HG02763 (cell line): ENCODE results near the gene XDH.

ENCODE experiments used
- ATAC-seq: cut with Tn5 transposase; IDR thresholded peaks from one replicate; pipeline ENCODE4 v1.9.1; 2021; ENCODE audit warnings: mild to moderate bottlenecking, moderate library complexity; ENCODE audit not compliant: unreplicated experiment

Gene XDH

GRCh38 chr2:31366733-31367132 is 47.8 kb downstream of the XDH start:
- ATAC-seq, result no peak

DNA sequence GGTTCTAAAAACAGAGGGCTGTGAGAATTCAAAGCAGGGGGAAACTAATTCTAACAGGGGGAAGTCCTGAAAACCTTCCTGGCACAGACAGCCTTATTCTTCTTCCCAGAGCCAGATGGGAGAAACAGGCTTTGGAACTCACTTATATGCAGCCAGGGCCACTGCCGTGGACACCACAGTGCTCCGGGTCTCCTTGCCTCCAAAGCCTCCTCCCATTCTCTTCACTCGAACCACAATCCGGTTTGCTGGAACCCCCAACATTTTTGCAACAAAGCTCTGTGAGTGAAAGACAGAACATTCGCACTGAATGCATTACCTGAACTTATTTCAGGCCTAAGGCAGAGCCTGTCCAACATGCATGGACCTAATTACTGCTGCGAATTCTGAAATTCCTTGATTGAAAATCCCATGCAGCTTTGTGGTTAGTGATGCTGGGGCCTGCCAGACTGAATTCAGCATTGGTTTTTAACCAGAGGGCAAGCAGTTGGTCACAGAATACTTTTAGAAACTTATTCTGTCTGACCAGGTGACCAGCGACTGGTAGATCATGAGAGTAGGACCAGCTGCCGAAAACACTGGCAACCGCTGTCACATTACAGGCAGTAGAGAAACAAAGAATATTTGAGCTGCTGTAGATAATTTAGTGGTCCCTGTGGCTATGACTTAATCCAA is 48.6 kb downstream of the XDH start:
- ATAC-seq, result no peak

GRCh38 chr2:31365348-31365747 is 49.2 kb downstream of the XDH start:
- ATAC-seq, result no peak

DNA sequence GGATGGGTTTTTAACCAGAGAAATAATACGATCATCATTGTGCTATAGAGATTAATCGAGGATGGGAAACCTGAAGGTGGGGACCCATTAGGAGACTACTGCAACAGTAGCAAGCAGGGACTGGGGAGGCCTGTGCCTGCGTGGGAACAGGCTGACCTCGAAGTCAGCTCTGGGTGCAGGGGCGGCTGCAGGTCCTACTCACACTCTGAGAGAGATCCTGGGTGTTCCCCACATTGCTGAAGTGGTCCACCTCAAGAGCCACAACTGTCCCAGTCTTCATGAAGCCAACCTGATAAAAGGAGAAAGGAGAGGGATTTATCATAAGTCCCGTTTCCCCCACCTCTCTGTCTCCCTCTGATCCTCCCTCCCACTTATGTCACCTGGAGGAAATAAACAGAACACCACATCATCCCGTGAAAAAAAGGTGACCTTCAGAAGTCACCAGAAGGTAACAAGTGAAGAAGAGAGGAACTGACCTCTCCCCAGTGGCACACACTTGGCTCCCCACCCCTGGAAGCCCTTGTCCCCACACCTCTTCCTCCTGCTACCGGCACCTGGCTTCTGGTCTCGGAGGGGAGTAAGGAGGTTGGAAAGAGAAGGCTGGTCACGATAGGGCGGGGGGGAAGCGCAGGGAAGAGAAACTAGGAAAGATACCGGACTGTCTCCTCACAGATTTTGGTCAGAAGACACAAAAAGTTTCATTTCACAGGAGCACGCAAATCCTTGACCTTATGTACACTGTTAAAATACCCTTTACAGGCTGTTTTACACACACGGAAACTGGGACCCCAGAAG is 50.4 kb downstream of the XDH start:
- ATAC-seq, result no peak

- no peak for ATAC-seq
Measured at GRCh38 chr2:31362581-31362980, 52.0 kb downstream of the XDH start.

GRCh38 chr2:31359229-31359628 is 55.3 kb downstream of the XDH start:
- no peak for ATAC-seq

GRCh38 chr2:31354837-31355236 is 59.7 kb downstream of the XDH start:
- ATAC-seq, result no peak

- no peak for ATAC-seq
Measured at GRCh38 chr2:31353179-31353578, 61.4 kb downstream of the XDH start.

DNA sequence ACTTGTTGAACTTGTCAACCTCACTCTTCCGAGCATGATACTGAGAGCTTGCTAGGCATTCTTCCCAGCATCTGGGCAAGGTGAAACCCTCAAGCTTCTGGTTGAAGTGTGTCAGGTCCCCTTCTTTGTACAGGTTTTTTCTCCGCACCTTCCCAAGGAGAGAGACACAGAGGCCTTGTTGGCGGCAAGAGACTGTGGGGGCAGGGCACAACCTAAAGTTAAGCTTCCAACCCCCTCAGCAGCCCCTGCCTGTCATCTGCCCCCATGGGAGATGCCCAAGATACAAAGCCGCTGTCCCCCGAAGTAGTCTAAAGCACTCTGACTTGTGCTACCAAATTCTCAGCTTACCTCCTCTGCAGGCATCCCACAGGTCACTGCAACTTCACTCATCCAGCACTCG is 64.9 kb downstream of the XDH start:
- ATAC-seq, result no peak

- no peak for ATAC-seq
Measured at GRCh38 chr2:31349160-31349559, 65.4 kb downstream of the XDH start.

GRCh38 chr2:31348618-31349017 is 65.9 kb downstream of the XDH start:
- ATAC-seq, result no peak

- ATAC-seq, result no peak
Measured at GRCh38 chr2:31347750-31348149, 66.8 kb downstream of the XDH start.

- no peak for ATAC-seq
Measured at GRCh38 chr2:31347319-31347718, 67.2 kb downstream of the XDH start.

DNA sequence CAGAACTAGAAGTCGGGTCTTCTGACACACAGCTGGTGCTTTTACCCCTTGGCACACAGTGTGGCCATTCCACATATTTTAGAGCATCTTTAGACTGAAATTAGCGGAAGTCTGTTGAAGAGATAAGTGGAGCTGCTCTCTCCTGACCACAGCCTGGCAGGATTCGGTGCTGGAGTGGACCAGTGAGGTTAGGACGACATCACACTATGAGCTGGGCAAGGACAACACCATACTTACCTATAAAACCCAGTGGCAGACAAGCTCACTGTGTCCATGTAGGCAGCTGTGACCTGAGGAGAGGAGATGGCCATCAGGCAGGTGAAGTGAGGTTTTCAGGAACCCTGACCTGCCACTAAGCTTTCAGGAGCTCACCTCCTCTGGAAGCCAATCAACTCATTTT is 70.1 kb downstream of the XDH start:
- ATAC-seq, result no peak

GRCh38 chr2:31341351-31341750 is 73.2 kb downstream of the XDH start:
- ATAC-seq, result no peak

- no peak for ATAC-seq
Measured at GRCh38 chr2:31339696-31340095, 74.8 kb downstream of the XDH start.

DNA sequence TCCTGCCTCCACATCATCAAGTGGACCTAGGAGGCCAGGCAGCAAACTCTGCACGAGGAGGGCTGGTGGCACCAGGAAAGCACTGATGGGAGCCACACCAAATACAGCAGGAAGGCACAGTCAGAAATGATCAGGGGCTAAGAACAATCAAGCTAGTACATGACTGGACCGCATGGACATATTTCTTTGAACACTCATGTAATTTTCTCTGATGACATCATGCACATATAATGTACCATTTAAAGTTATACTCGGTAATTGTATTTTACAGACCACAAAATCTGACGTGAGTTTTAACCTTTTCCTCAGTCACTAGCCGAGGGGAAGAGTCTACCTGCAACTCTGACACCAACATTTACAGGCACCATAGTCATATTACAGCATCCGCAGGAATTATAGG is 76.7 kb downstream of the XDH start:
- no peak for ATAC-seq

DNA sequence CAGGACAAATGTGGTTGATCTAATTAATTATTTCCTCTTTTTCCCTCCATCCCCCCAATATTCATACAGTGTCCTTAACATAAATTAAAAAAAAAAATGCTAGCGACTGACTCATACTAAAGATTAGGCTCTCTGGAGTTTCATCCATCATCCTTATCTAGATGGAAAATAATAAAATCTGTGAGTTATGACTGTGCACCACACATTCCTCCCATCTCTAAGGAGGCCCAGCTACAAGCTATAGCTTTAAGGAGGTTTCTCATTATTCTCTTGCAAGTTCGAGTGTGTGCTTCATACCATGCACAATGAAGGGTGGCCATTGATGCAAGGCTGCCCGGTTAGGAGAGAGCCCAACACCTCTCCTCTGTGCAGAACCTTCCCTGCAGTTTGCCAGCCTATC is 77.3 kb downstream of the XDH start:
- no peak for ATAC-seq

DNA sequence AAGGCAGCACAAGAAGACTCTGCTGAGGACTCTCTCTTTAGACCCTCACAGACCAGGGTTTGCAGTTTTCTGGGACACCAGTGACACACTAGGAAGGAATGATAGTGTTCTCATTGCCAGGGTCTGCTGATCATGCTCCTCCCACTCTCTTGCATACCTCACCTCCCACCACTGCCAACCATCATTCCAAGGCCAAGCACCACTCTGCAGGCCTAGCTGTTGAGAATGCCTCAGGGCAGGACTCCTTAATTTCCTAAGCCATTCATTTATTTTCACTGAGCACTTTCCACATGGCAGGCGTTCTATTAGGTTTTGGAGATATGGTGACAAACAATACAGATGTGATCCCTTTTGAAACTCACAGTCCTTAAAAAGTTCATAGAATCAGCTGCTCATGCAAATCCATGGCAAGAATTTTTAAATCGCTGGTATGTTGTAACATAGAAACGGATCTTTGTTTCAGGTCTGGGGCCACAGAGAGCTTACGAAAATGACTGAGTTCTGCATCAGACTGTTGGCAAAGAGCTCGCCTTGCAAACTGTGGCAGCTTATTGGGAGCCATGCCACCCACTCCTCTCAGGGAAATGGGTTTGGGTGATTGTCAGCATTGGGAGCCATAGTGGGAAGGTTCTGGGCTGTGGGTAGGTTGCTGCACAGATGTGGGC is 78.5 kb downstream of the XDH start:
- ATAC-seq, result no peak

- no peak for ATAC-seq
Measured at GRCh38 chr2:31334311-31335026, 80.1 kb downstream of the XDH start.

DNA sequence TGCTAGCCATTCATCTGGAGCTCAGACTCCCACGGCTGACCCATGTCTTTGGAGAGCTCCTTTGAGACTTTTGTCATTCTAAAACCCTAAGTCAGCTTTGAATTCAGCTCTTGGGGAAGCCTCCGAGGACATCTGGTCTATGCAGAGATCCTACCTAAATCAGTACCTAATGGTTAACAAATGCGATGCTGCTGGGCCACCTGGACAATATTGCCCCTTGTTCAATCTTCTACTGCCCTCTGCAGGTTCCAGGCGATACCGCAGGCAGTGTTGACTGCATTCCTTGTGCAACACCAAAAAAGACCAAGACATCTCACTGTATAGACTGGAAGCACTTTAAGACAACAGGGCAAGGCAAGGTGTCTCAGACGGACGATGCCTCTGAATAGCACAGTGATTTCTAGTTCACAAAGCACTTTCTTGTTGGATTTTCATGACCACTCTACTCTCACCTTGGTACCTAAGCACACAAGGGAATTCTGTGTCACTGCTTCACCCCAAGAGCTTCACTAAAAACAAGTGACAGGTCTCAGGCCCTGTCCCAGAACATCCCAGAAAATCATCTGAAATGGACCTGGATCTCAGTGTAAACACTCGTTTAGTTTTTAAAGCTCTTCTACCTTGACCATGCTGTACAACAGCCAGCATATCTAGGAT is 80.9 kb downstream of the XDH start:
- ATAC-seq, result peak; percentile 69
